ENCODE data around the gene SKAP1.

DNA sequence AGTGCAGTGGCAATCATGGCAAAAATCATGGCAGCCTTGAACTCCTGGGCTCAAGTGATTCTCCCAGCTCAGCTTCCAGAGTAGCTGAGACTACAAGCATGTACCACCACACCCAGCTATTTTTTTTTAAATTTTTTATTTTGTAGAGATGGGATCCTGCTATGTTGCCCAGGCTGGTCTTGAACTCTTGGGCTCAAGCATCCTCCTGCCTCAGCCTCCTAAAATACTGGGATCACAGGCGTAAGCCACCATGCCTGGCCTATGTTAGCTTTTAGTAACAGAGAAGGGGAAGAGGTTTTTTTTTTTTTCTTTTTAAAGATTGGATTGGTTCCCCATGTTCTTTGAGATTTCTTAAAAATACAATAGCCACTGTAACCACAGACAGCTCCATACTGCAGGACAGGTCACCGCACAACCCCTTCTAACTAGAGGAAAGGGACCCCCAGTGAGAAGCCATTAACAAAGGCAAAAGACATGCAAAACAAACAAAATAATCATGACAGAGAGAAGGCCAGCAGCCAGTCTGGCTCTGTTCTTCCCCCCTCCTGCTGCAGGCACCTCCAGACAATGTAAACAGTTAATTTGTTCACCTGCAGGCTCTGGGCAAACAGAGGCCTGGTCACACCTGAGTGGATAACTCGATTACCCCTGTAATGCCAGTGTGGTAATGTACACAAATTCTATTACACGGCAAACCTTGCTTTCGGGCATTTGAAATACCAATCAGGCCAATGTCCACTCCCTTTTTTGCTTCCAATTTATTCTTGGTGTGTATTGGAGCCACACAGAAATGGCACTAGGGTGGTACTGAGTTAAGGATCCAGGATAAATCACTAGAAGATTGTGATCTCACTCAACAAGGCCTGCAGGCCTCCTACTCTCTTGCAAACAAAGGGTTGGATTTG is 269.6 kb downstream of the SKAP1 start:
- TF ChIP-seq, protein P1, sequence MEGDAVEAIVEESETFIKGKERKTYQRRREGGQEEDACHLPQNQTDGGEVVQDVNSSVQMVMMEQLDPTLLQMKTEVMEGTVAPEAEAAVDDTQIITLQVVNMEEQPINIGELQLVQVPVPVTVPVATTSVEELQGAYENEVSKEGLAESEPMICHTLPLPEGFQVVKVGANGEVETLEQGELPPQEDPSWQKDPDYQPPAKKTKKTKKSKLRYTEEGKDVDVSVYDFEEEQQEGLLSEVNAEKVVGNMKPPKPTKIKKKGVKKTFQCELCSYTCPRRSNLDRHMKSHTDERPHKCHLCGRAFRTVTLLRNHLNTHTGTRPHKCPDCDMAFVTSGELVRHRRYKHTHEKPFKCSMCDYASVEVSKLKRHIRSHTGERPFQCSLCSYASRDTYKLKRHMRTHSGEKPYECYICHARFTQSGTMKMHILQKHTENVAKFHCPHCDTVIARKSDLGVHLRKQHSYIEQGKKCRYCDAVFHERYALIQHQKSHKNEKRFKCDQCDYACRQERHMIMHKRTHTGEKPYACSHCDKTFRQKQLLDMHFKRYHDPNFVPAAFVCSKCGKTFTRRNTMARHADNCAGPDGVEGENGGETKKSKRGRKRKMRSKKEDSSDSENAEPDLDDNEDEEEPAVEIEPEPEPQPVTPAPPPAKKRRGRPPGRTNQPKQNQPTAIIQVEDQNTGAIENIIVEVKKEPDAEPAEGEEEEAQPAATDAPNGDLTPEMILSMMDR (IDR thresholded peaks at IDR 0.05; ENCODE audit: insufficient read depth, low read length, poor library complexity, severe bottlenecking) = no peak
- no peak for TF ChIP-seq EZH2phosphoT487 (conservative IDR thresholded peaks at IDR 0.05; ENCODE audit: low read length)

All from SU-DHL-6 (cell line).